T-helper 2 cell treated with Interferon-gamma antibody and Interleukin-4, amounts not matched to agents 100 ng/mL and 5 ng/mL, for 36 hours (primary cell): ENCODE data around the gene FAM184A. TPM values are rescaled to one million over a fixed set of nuclear protein-coding genes. Genes with fewer than 3 reads are reported as not detected.

Experiments used
- intact Hi-C: fragments of 100-400 bp; cut with micrococcal nuclease; formaldehyde crosslinking; loops from one replicate; pipeline ENCODE4 v1.15.1; 2023
- total RNA-seq: library from RNA; stranded (reverse); gene quantifications from 2 replicates; pipeline ENCODE4 v1.2.3, GENCODE V29; 2022

FAM184A gene
- total RNA-seq, 1 donor from 2014 or later, result 3.8 TPM

- intact Hi-C loops, result no loop called here
Measured at GRCh38 chr6:118968416-118968815, 110.0 kb downstream of the FAM184A start.

- intact Hi-C loops, result no loop called here
Measured at GRCh38 chr6:118967239-118967638, 111.2 kb downstream of the FAM184A start.

DNA sequence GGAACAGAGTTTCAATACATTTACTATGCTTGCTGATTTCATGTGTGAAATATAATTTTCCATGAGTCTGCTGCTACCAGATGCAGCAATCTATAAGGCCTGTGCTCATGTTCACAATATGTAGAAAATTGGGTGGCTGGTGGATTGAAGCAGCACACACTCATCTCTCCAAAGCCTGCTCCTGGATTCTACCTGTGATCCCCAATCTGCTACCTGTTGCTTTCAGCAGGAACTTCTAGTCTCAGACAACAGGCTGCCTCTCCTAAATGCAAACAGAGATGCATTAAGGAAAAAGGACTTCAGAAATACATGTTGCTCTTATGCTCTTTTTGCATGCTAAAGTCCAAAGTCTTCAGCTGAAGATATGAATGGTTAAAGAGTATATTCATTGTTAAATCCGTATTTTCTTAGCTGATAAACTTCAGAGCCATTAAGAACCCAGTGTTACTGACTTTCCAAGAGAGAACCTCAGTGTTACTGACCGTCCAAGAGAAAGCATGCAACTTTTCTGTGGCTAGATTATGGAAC is 112.6 kb downstream of the FAM184A start:
- intact Hi-C loops, result no loop called here

- intact Hi-C loops, result no loop called here
Measured at GRCh38 chr6:118965371-118965770, 113.1 kb downstream of the FAM184A start.

DNA sequence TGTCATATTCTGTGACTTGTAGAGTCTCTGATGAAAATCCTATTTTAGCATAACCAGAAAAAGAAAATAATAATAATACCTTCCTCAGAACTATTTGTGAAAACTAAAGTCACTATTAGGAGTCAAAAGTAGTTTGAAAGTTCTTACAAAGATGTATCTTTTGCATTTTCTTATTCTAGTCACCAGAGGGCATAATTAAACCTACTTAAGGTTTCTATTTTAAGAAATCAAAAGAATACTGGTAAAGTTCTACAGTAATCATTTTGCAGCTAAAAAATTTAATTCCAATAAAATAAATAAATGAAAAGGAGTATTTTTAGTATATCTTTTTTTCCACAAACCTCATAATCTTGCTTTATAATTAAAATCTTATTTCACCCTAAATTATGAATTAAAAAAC is 115.5 kb downstream of the FAM184A start:
- intact Hi-C loops, result loop anchor here (1.0 kb wide), 1 partner anchor 147 kb away; no protein-coding TSS in a partner anchor

- intact Hi-C loops, result no loop called here
Measured at GRCh38 chr6:118959903-118960302, 118.6 kb downstream of the FAM184A start.

DNA sequence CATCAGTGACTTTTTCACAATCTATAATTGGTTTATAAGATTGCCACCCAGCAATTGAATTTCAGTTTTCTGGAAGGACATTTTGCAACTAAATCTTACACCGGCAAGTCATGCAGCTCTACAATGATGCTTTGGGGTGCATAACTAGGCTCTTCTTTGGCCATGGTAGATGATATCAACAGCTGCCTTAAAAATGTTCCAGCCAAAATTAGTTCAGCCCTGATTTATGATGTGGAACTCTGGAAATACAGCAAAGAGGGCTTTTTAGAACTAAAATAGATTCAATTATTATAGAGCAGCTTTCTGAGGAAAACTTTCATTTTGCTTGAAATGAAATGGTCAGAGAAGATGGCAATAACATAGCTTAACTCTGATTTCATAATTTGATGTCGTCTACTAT is 125.1 kb downstream of the FAM184A start:
- intact Hi-C loops, result no loop called here

DNA sequence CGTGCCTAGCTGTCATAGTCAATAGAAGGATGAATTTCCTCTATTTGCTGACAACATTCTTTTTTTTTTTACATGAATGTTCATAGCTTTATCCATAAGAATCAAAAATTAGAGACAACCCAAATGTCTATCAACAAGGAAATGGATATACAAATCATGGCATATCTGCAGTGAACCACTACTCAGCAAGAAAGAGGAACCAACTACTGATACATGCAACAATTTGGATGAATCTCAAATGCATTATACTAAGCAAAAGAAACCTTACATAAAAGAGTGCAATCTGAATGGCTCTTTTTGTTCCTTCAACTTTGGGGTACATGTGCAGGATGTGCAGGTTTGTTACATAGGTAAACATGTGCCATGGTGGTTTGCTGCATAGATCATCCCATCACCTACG is 125.8 kb downstream of the FAM184A start:
- intact Hi-C loops, result no loop called here

DNA sequence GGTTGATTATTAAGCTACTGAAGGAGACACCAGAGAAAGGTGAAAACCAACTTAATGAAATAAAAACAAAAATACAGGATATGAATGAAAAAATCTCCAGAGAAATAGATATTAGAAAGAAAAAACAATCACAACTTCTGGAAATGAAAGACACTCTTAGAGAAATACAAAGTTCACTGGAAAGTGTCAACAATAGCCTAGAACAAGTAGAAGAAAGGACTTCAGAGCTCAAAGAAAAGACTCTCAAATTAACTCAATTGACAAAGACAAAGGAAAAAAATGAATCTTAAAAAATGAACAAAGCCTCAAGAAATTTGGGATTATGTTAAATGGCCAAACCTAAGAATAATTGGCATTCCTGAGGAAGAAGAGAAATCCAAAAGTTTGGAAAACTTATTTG is 133.2 kb downstream of the FAM184A start:
- intact Hi-C loops, result no loop called here

GRCh38 chr6:118940770-118941169 is 137.7 kb downstream of the FAM184A start:
- intact Hi-C loops, result no loop called here

DNA sequence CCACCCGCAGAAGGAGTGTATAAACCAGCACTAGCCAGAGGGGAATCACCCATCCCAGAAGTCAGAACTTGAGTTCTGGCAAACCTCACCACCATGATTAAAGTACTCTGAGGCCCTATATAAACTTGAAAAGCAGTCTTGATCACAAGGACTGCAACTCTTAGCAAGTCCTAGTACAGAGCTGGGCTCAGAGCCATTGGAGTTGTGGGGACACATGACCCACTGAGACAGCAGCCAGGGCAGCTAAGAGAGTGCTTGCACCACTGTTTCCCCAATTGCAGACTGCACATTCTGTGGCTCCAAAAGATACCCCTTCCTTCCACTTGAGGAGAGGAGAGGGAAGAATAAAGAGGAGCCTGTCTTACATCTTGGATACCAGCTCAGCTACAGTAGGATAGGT is 138.8 kb downstream of the FAM184A start:
- intact Hi-C loops, result loop anchor here (10.0 kb wide), 2 partner anchors 375 to 1265 kb away; partner anchors contain the start of gene NUS1

DNA sequence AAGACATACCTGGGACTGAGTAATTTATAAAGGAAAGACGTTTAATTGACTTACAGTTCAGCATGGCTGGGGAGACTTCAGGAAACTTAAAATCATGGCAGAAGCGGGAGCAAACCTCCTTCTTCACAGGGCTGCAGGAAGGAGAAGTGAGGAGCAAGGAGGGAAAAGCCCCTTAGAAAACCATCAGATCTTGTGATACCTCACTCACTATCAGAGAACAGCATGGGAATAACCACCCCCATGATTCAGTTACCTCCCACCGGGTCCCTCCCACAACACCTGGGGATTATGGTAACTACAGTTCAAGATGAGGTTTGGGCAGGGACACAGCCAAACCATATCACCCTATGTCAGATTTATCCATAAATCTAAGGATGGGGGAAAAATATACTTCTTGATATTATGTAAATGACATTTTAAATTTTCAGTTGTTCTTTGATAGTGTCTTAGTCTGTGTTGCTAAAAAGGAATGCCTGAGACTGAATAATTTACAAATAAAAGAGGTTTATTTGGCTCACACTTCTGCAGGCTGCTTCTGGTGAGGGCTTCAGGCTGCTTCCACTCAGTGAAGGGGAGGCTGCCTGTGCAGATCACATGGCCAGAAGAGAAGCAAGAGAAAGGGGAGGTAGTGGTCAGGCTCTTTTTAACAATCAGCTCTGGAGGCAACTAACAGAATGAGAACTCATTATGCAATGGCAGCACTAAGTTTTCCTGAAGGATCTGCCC is 142.3 kb downstream of the FAM184A start:
- intact Hi-C loops, result loop anchor here (1.0 to 10.0 kb wide), 3 partner anchors 141 to 1261 kb away; partner anchors contain the start of gene NUS1

DNA sequence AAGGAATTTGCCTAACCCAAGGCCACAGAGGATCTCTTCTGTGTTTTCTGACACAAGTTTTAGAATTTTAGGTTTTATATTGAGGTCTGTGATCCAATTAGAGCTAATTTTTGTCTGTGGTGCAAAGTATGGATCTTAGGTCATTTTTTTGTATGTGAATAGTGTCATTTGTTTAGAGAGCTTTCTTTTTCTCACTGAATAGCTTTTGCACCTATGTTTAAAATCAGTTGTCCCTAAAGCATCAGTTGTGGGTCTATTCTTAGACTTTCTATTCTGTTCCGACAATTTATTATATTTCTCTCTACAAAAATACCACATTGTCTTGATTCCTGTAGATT is 143.2 kb downstream of the FAM184A start:
- intact Hi-C loops, result loop anchor here (1.0 to 10.0 kb wide), 3 partner anchors 142 to 1260 kb away; partner anchors contain the start of gene NUS1

DNA sequence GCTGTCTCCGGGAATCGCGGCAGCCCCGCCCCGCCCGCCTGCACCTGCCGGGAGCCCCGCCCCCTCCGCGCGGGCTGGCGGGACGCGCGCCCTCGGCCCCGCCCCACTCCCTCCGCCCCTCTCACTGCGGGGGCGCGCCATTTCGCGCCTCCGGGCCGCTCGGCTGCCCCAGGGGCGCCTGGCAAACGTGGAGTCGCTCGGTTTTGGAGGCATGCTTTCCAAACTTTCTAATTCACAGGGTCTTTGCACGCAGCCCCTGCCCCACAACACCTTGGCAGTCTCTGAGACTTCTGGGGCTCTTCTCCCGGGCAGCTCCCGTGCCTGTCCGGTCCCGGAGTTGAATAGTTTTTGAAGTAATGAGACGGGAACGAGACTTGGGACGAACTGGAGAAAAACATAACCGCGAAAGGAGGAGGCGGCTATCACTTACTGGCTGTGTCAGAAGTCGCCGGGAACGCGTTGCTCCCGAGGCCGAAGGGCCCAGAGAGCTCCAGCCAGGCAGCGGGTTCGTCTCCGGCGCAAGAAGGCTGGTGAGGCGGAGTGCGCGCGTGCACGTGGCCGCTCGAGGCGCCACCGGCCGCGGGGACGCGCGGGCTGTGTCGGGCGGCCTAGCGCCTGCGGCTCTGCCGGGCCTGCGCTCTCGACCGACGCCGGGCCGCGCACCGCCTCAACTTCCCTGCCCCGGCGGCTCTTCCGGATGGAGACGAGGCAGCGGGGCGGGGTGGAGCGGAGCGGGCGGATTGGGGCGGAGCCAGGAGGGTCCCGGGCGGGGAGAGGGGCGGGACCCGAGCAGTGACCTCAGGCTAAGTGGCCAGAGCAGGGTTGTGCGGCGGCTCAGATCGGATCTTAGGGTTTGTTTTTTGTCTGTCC is 143.8 kb downstream of the FAM184A start, which contains the start of gene MCM9:
Gene MCM9 (minus strand): TSS at position 699 of the 870 bp plus-strand sequence. CDS start 3,436 bp downstream, outside the sequence.
- intact Hi-C loops, result loop anchor here (1.0 to 10.0 kb wide), 7 partner anchors 40 to 1260 kb away; partner anchors contain the start of genes ASF1A, CEP85L, MAN1A1 and NUS1

- intact Hi-C loops, result loop anchor here (1.0 to 10.0 kb wide), 6 partner anchors 40 to 1259 kb away; partner anchors contain the start of genes ASF1A, CEP85L, MAN1A1 and NUS1
Measured at GRCh38 chr6:118933855-118934460, 144.5 kb downstream of the FAM184A start.

GRCh38 chr6:118932421-118932820 is 146.0 kb downstream of the FAM184A start:
- intact Hi-C loops, result loop anchor here (10.0 kb wide), 2 partner anchors 382 to 1258 kb away; partner anchors contain the start of gene NUS1

DNA sequence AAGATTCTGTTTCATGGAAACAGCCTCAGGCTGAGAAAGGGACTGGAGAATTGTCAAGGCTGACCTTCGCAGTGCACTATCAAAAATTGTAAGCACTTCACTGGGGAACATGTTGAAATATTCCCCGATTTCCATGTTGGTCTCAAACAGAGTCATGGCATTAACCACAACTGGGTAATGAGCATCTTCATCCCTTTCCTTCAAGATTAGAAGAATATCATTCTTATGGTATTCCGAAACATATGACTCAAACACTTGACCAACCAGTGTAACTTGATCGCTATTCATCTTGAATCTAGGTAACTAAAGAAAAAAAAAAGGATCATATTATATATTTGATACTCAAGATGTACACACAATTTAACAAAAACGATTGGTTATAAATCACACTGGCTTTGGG is 147.0 kb downstream of the FAM184A start:
- intact Hi-C loops, result loop anchor here (10.0 kb wide), 2 partner anchors 383 to 1257 kb away; partner anchors contain the start of gene NUS1

GRCh38 chr6:118930680-118931079 is 147.8 kb downstream of the FAM184A start:
- intact Hi-C loops, result loop anchor here (10.0 kb wide), 2 partner anchors 384 to 1256 kb away; partner anchors contain the start of gene NUS1

GRCh38 chr6:118923035-118923434 is 155.4 kb downstream of the FAM184A start:
- intact Hi-C loops, result no loop called here

GRCh38 chr6:118921084-118921483 is 157.4 kb downstream of the FAM184A start:
- intact Hi-C loops, result no loop called here

GRCh38 chr6:118918329-118918725 is 160.1 kb downstream of the FAM184A start:
- intact Hi-C loops, result no loop called here
